Vein endothelial cell (primary cell): Measurements from ENCODE around the gene VANGL1. TPM values are rescaled to one million over a fixed set of nuclear protein-coding genes. Genes with fewer than 3 reads are reported as not detected.

ENCODE experiments used
- small RNA-seq: library from RNA; depleted of rRNA; stranded (forward); fragments of <200 nt; gene quantifications from one replicate; pipeline ENCODE3, GENCODE V24; 2012
- total RNA-seq: library from RNA; depleted of rRNA; stranded (reverse); fragments of >200 nt; gene quantifications from 2 replicates; pipeline ENCODE4 v1.2.3, GENCODE V29; 2012

VANGL1 gene
- 19.3 and 22.4 TPM in 2 replicates for total RNA-seq

DNA sequence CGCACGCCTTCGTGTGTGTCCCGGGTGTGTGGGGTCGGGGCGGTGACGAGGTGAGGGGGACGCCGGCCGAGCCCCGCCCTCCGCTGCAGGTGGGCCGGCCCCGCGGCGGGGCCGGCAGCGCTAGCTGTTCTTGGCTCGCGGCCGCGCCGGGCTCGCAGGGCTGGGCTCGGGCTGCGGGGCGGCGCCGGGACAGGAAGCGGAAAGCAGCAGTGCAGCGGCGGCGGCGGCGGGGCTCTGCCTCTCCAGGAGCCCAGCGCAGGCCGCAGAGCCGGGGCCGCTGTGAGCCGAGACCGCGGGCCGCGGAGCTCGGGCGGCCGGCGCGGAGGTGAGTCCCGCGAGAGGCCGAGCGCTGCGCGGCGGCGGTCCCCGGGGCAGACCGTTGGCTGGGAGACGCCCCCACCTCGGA lies at the start of gene VANGL1:
TSS of gene VANGL1 (plus strand) at position 209 of the 406 bp plus-strand sequence. CDS start 9,444 bp downstream, outside the sequence.

Small RNA genes lying within 50 kb of the gene (small RNA-seq; reads per million reads assigned to genes)
- gene RF00406 (8.7 reads per million, percentile 95 among the genes with 10 or more reads in this experiment), gene RN7SL420P (not detected)

Other genes starting within 250 kb of the VANGL1 start
- gene CASQ2, start 126.7 kb downstream of the VANGL1 start, total RNA-seq = not detected in 2 replicates
- not detected in 2 replicates for gene NHLH2, start 199.2 kb downstream of the VANGL1 start, total RNA-seq